ENCODE measurements around the gene SYNGR1. TPM values are rescaled to one million over a fixed set of nuclear protein-coding genes. Genes with fewer than 3 reads are reported as not detected.

Gene SYNGR1
- total RNA-seq, 5 donors from 2014 or later (not counting 1 experiment from before 2014, with no cell fraction given), result 1.1 to 4.3 (median 2.7) TPM

DNA sequence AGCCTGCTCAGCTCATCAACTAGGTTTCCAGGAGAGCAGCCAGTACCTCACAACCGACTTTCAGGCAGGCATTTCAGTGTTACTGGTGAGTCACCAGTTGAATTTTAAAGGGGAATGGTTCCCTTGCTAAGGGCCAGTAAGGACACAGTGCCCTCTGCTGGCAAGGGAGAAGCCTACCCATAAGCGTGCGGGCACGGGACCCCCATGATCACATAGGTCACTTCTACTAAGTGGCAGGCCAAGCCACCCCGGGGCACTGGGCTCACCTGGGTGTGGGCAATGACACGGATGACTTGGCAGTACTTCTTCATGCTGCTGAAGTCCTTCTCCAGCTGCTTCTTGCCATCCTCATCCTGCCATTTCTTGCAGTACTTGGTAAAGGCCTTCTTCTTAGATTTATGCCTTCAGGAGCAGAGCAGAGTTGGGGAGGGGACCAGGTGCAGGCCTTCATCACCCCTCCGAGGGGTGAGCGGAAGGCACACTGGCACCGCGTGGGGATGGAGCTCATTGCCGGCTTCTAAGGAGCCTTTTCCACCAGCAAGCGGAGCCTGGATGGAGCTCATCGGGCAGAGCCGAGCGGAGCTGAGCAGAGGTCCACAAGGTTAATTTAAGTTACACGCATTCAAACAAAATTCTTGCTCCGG is 33.2 kb upstream of the SYNGR1 start:
- peak overlapping the region in 1 of 2 donors; percentile 5 for H3K4me3 ChIP-seq (ENCODE audit: control insufficient read depth in 1 of 2, extremely low read depth in 1 of 2, low read length in 1 of 2)
- Mint-ChIP-seq H3K4me1 (peaks cover 37 to 69% (median 48%) of the 10 kb centered on the region in 3 donors), H3K4me3 (peak overlapping the region; percentile 98 to 100 (median 99)), H3K27ac (peak overlapping the region; percentile 98 to 99), H3K36me3 (peaks cover 65% of the 10 kb centered on the region), H3K9me3 (no peaks in the 10 kb centered on the region), H3K27me3 (no peaks in the 10 kb centered on the region)
- peaks cover 10 to 68% of the 10 kb centered on the region in 2 experiments for H3K4me1 ChIP-seq (ENCODE audit: control insufficient read depth in 1 of 2, extremely low read depth in 1 of 2, insufficient read depth in 2 of 2, low read length in 2 of 2)
- no peaks in the 10 kb centered on the region for H3K27me3 ChIP-seq (replicated peaks in 1 of 2; ENCODE audit: control insufficient read depth in 2 of 2, extremely low read depth in 1 of 2, insufficient read depth in 2 of 2, low read length in 1 of 2)
- WGBS (ENCODE audit: insufficient coverage), result 11% methylated on average over 7 of the region's 17 CpGs
- peak overlapping the region; percentile 88 for H3K27ac ChIP-seq (ENCODE audit: low read length)
- DNase-seq, result peak; percentile 29 to 87 (median 67)
- ATAC-seq (replicated peaks in 1 of 4), result peak; percentile 28 to 39 (median 38)
- ChIA-PET POLR2A (interaction anchor here (0.5 to 0.6 kb wide), 3 partner anchors 329 to 1359 kb away, joined by 3 to 4 read pairs (median 4); no protein-coding TSS in a partner anchor), CTCF (interaction anchor here (0.5 to 5.6 kb wide), 14 partner anchors 10 to 1673 kb away, joined by 3 to 55 read pairs (median 5); partner anchors contain the start of genes CBX6 (in 1 of the 2) and CBX7 (in 1 of the 2))
- H3K9me3 ChIP-seq, result no peaks in the 10 kb centered on the region
- peaks cover 37 to 64% of the 10 kb centered on the region in 2 donors for H3K36me3 ChIP-seq (ENCODE audit: control insufficient read depth in 2 of 2, extremely low read depth in 1 of 2, insufficient read depth in 1 of 2, low read length in 1 of 2)

GRCh38 chr22:39317084-39317774 is 32.6 kb upstream of the SYNGR1 start:
- peaks cover 34 to 67% (median 45%) of the 10 kb centered on the region in 3 donors for H3K4me1 Mint-ChIP-seq
- H3K4me1 ChIP-seq (ENCODE audit: control insufficient read depth in 1 of 2, extremely low read depth in 1 of 2, insufficient read depth in 2 of 2, low read length in 2 of 2), result peaks cover 10 to 68% of the 10 kb centered on the region in 2 experiments
- peaks cover 30 to 57% of the 10 kb centered on the region in 2 donors for H3K36me3 ChIP-seq (ENCODE audit: control insufficient read depth in 2 of 2, extremely low read depth in 1 of 2, insufficient read depth in 1 of 2, low read length in 1 of 2)
- no peaks in the 10 kb centered on the region for H3K27me3 Mint-ChIP-seq
- peak overlapping the region in 1 of 2 donors; percentile 17 for H3K4me3 ChIP-seq (ENCODE audit: control insufficient read depth in 1 of 2, extremely low read depth in 1 of 2, low read length in 1 of 2)
- H3K36me3 Mint-ChIP-seq, result peaks cover 63% of the 10 kb centered on the region
- H3K9me3 ChIP-seq, result no peaks in the 10 kb centered on the region
- H3K9me3 Mint-ChIP-seq, result no peaks in the 10 kb centered on the region
- H3K4me3 Mint-ChIP-seq, result peak overlapping the region; percentile 98 to 100 (median 99)
- H3K27me3 ChIP-seq (replicated peaks in 1 of 2; ENCODE audit: control insufficient read depth in 2 of 2, extremely low read depth in 1 of 2, insufficient read depth in 2 of 2, low read length in 1 of 2), result no peaks in the 10 kb centered on the region
- ChIA-PET CTCF (interaction anchor here in 1 of 2 donors (0.6 to 5.6 kb wide), 10 partner anchors 10 to 447 kb away, joined by 3 to 55 read pairs (median 5); partner anchors contain the start of genes CBX6 and CBX7), POLR2A (interaction anchor here (0.5 to 0.7 kb wide), 5 partner anchors 143 to 677 kb away, joined by 3 to 6 read pairs (median 3); no protein-coding TSS in a partner anchor)
- peak in 2 of 35 experiments; percentile 11 to 54 for DNase-seq
- H3K27ac ChIP-seq (ENCODE audit: low read length), result peak overlapping the region; percentile 88
- peak overlapping the region; percentile 98 to 99 for H3K27ac Mint-ChIP-seq
- WGBS (ENCODE audit: insufficient coverage), result 21% methylated on average over 8 of the region's 9 CpGs
- ATAC-seq (replicated peaks in 1 of 4), result no peak

- WGBS (ENCODE audit: insufficient coverage), result 40% methylated on average over 3 of the region's 9 CpGs
- Mint-ChIP-seq H3K27me3 (no peaks in the 10 kb centered on the region), H3K9me3 (no peaks in the 10 kb centered on the region), H3K4me1 (peaks cover 34 to 65% (median 45%) of the 10 kb centered on the region in 3 donors), H3K27ac (peak overlapping the region; percentile 98 to 99), H3K36me3 (peaks cover 56% of the 10 kb centered on the region), H3K4me3 (peak overlapping the region; percentile 98 to 100 (median 99))
- Histone ChIP-seq H3K36me3 (ENCODE audit: control insufficient read depth in 2 of 2, extremely low read depth in 1 of 2, insufficient read depth in 1 of 2, low read length in 1 of 2) (peaks cover 24 to 50% of the 10 kb centered on the region in 2 donors), H3K27me3 (replicated peaks in 1 of 2; ENCODE audit: control insufficient read depth in 2 of 2, extremely low read depth in 1 of 2, insufficient read depth in 2 of 2, low read length in 1 of 2) (no peaks in the 10 kb centered on the region), H3K9me3 (no peaks in the 10 kb centered on the region), H3K4me3 (ENCODE audit: control insufficient read depth in 1 of 2, extremely low read depth in 1 of 2, low read length in 1 of 2) (peak overlapping the region in 1 of 2 donors; percentile 71), H3K27ac (ENCODE audit: low read length) (peak overlapping the region; percentile 88), H3K4me1 (ENCODE audit: control insufficient read depth in 1 of 2, extremely low read depth in 1 of 2, insufficient read depth in 2 of 2, low read length in 2 of 2) (peaks cover 10 to 68% of the 10 kb centered on the region in 2 experiments)
- ChIA-PET POLR2A (interaction anchor here (0.5 to 1.9 kb wide), 11 partner anchors 11 to 605 kb away, joined by 3 to 12 read pairs (median 4); partner anchors contain the start of gene CBX6 (in 1 of the 2)), CTCF (interaction anchor here (0.5 to 5.6 kb wide), 13 partner anchors 11 to 1117 kb away, joined by 3 to 55 read pairs (median 4); partner anchors contain the start of gene CBX6 (in 1 of the 2))
- ATAC-seq (replicated peaks in 1 of 4) (no peak), DNase-seq (no peak)
These were observed 31.9 kb upstream of the SYNGR1 start for GRCh38 chr22:39317775-39318506.

- H3K4me1 ChIP-seq (ENCODE audit: control insufficient read depth in 1 of 2, extremely low read depth in 1 of 2, insufficient read depth in 2 of 2, low read length in 2 of 2), result peaks cover 10 to 63% of the 10 kb centered on the region in 2 experiments
- H3K27me3 ChIP-seq (replicated peaks in 1 of 2; ENCODE audit: control insufficient read depth in 2 of 2, extremely low read depth in 1 of 2, insufficient read depth in 2 of 2, low read length in 1 of 2), result no peaks in the 10 kb centered on the region
- Mint-ChIP-seq H3K4me3 (peak overlapping the region; percentile 98 to 100 (median 99)), H3K36me3 (peaks cover 48% of the 10 kb centered on the region), H3K4me1 (peaks cover 34 to 59% (median 45%) of the 10 kb centered on the region in 3 donors), H3K27me3 (no peaks in the 10 kb centered on the region), H3K27ac (peak overlapping the region; percentile 98 to 99), H3K9me3 (no peaks in the 10 kb centered on the region)
- H3K4me3 ChIP-seq (ENCODE audit: control insufficient read depth in 1 of 2, extremely low read depth in 1 of 2, low read length in 1 of 2), result peak overlapping the region; percentile 71 to 91
- H3K9me3 ChIP-seq, result no peaks in the 10 kb centered on the region
- CTCF ChIA-PET, result interaction anchor here (0.5 to 5.6 kb wide), 13 partner anchors 8 to 1118 kb away, joined by 3 to 55 read pairs (median 4); partner anchors contain the start of genes CBX6 (in 1 of the 2) and CBX7 (in 1 of the 2)
- DNase-seq (peak in 20 of 35 experiments; percentile 12 to 63 (median 32)), ATAC-seq (replicated peaks in 1 of 4) (peak; percentile 8 to 25 (median 18))
- H3K36me3 ChIP-seq (ENCODE audit: control insufficient read depth in 2 of 2, extremely low read depth in 1 of 2, insufficient read depth in 1 of 2, low read length in 1 of 2), result peaks cover 18 to 43% of the 10 kb centered on the region in 2 donors
- H3K27ac ChIP-seq (ENCODE audit: low read length), result peak overlapping the region; percentile 88
- 0% methylated on average over 17 of the region's 26 CpGs for WGBS (ENCODE audit: insufficient coverage)
- POLR2A ChIA-PET, result interaction anchor here (0.5 to 1.9 kb wide), 18 partner anchors 12 to 1580 kb away, joined by 3 to 12 read pairs (median 4); partner anchors contain the start of genes ATF4 (in 1 of the 2), CBX6 (in 1 of the 2) and CBX7 (in 1 of the 2)
These were observed 31.1 kb upstream of the SYNGR1 start for GRCh38 chr22:39318507-39319283.

DNA sequence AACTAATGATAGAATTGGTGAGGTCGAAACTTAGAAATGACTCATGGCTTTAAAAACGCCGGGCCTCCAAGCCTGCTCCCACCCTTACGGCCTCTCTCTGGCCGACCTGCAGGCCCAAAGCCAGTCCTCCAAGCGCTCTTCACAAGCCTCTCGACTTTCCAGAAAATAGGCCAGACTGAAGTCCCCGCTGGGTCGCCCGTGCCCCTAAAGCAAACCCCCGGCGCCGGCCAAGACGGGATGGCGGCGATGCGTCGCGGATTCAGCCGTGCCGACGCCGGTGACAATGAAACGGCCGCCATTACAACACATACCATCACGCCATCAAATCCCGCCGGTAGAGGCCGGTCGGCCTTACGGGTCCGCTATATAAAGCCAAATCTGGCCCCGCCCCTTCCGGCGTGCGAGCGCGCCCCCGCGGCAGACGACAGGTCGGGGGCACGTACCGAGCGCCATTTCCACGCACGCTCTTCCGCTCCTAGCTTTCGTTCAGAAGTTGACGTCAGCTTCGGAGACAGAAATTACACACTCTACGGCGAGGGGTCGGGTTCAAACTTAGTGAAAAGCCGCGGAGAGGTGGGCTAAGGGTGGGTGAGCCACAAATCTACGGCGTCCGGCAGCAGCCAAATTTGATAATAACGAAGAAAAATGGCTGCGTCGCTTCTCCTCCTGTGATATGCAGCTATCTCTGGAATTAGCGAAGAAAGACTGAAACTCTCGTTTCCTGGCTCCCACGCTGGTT is 30.3 kb upstream of the SYNGR1 start, which contains the start of gene RPL3:
RPL3 (minus strand) TSS at position 340 of the 739 bp plus-strand sequence; CDS start at position 314, 26 bp downstream.
- H3K27ac ChIP-seq (ENCODE audit: low read length), result peak within 1 kb of the TSS; percentile 88
- peaks cover 44% of the 10 kb centered on the region for H3K36me3 Mint-ChIP-seq
- WGBS (ENCODE audit: insufficient coverage), result 0% methylated on average over 65 of the region's 65 CpGs
- DNase-seq (peak; percentile 93 to 99 (median 96)), ATAC-seq (replicated peaks in 1 of 4) (peak; percentile 83 to 89 (median 86))
- H3K27me3 ChIP-seq (replicated peaks in 1 of 2; ENCODE audit: control insufficient read depth in 2 of 2, extremely low read depth in 1 of 2, insufficient read depth in 2 of 2, low read length in 1 of 2), result no peaks in the 10 kb centered on the region
- CTCF ChIA-PET, result interaction anchor here (0.7 to 5.6 kb wide), 10 partner anchors 8 to 448 kb away, joined by 3 to 55 read pairs (median 4); partner anchors contain the start of genes CBX6 (in 1 of the 2) and CBX7 (in 1 of the 2)
- peak within 1 kb of the TSS; percentile 98 to 99 for H3K27ac Mint-ChIP-seq
- peaks cover 10 to 56% of the 10 kb centered on the region in 2 experiments for H3K4me1 ChIP-seq (ENCODE audit: control insufficient read depth in 1 of 2, extremely low read depth in 1 of 2, insufficient read depth in 2 of 2, low read length in 2 of 2)
- peaks cover 34 to 54% (median 43%) of the 10 kb centered on the region in 3 donors for H3K4me1 Mint-ChIP-seq
- peak within 1 kb of the TSS; percentile 71 to 91 for H3K4me3 ChIP-seq (ENCODE audit: control insufficient read depth in 1 of 2, extremely low read depth in 1 of 2, low read length in 1 of 2)
- H3K27me3 Mint-ChIP-seq, result no peaks in the 10 kb centered on the region
- POLR2A ChIA-PET, result interaction anchor here (0.5 to 1.9 kb wide), 18 partner anchors 13 to 1579 kb away, joined by 3 to 12 read pairs (median 4); partner anchors contain the start of genes ATF4 (in 1 of the 2), CBX6 (in 1 of the 2) and CBX7 (in 1 of the 2)
- no peaks in the 10 kb centered on the region for H3K9me3 Mint-ChIP-seq
- peaks cover 15 to 35% of the 10 kb centered on the region in 2 donors for H3K36me3 ChIP-seq (ENCODE audit: control insufficient read depth in 2 of 2, extremely low read depth in 1 of 2, insufficient read depth in 1 of 2, low read length in 1 of 2)
- H3K4me3 Mint-ChIP-seq, result peak within 1 kb of the TSS; percentile 98 to 100 (median 99)
- no peaks in the 10 kb centered on the region for H3K9me3 ChIP-seq
